GM21723 (cell line): Measurements from ENCODE around the gene FRAS1.
"Not testable (repeated sequence)": the region's sequence is repeated elsewhere in the genome, so short reads cannot be mapped to it uniquely, and the experiment has no call there.

Experiments
- ATAC-seq: cut with Tn5 transposase; IDR thresholded peaks from one replicate; pipeline ENCODE4 v1.9.1; 2021; ENCODE audit warnings: mild to moderate bottlenecking, moderate library complexity; ENCODE audit not compliant: unreplicated experiment

The FRAS1 gene

GRCh38 chr4:78119698-78120097, 62.6 kb downstream of the FRAS1 start:
- no peak for ATAC-seq

- no peak for ATAC-seq
These were observed 63.2 kb downstream of the FRAS1 start for GRCh38 chr4:78120144-78120880.

- ATAC-seq: no peak
These were observed 64.3 kb downstream of the FRAS1 start for GRCh38 chr4:78121338-78121904.

- ATAC-seq: not testable (repeated sequence)
These were observed 68.8 kb downstream of the FRAS1 start for GRCh38 chr4:78125834-78126331.

GRCh38 chr4:78129383-78130108, 72.4 kb downstream of the FRAS1 start:
- no peak for ATAC-seq

- ATAC-seq: no peak
These were observed 74.3 kb downstream of the FRAS1 start for GRCh38 chr4:78131403-78131802.

- ATAC-seq: no peak
These were observed 79.3 kb downstream of the FRAS1 start for GRCh38 chr4:78136109-78137081.

GRCh38 chr4:78137532-78137931, 80.4 kb downstream of the FRAS1 start:
- ATAC-seq: no peak

GRCh38 chr4:78138252-78138651, 81.1 kb downstream of the FRAS1 start:
- ATAC-seq: no peak

- no peak for ATAC-seq
These were observed 86.5 kb downstream of the FRAS1 start for GRCh38 chr4:78143634-78144033.

GRCh38 chr4:78145008-78145407, 87.9 kb downstream of the FRAS1 start:
- ATAC-seq: no peak

- ATAC-seq: no peak
These were observed 88.5 kb downstream of the FRAS1 start for GRCh38 chr4:78145622-78146021.

GRCh38 chr4:78149751-78150542, 92.8 kb downstream of the FRAS1 start:
- ATAC-seq: no peak

GRCh38 chr4:78150543-78150864, 93.4 kb downstream of the FRAS1 start:
- ATAC-seq: no peak

GRCh38 chr4:78152795-78153194, 95.7 kb downstream of the FRAS1 start:
- ATAC-seq: no peak

GRCh38 chr4:78154972-78155590, 98.0 kb downstream of the FRAS1 start:
- no peak for ATAC-seq

- ATAC-seq: no peak
These were observed 98.5 kb downstream of the FRAS1 start for GRCh38 chr4:78155616-78156105.

GRCh38 chr4:78156520-78156919, 99.4 kb downstream of the FRAS1 start:
- no peak for ATAC-seq

- ATAC-seq: no peak
These were observed 105.2 kb downstream of the FRAS1 start for GRCh38 chr4:78162342-78162741.
